ENCODE results near the gene MPND. TPM values are rescaled to one million over a fixed set of nuclear protein-coding genes. Genes with fewer than 3 reads are reported as not detected.

MPND gene
- total RNA-seq, 1 experiment from 2014 or later, result 22.6 TPM

GRCh38 chr19:4401769-4402170 lies 58.4 kb downstream of the MPND start:
- no peak for TF ChIP-seq EZH2 (IDR thresholded peaks at IDR 0.05; ENCODE audit: borderline replicate concordance, low read depth, low read length, poor library complexity, severe bottlenecking)
- TF ChIP-seq CTCF (conservative IDR thresholded peaks at IDR 0.05; ENCODE audit: low read depth, low read length), result no peak
- TSS peak; percentile 25 for BruUV-seq (replicated peaks)
- DNase-seq (ENCODE audit: low spot score), result no peak
- intact Hi-C loops (cut with micrococcal nuclease; ENCODE audit: unreplicated experiment), result loop anchor here (5.0 kb wide), 1 partner anchor 71 kb away; the partner anchor contains the start of gene HDGFL2
- Histone ChIP-seq H3K9me3 (ENCODE audit: low read depth, low read length, poor library complexity, severe bottlenecking) (no peaks in the 10 kb centered on the region), H3K27me3 (replicated peaks; ENCODE audit: insufficient read depth, low read depth, low read length, poor library complexity) (no peaks in the 10 kb centered on the region), H3K4me3 (ENCODE audit: low read depth, low read length, poor library complexity, severe bottlenecking) (peak overlapping the region; percentile 71), H3K36me3 (ENCODE audit: insufficient read depth, low read length, poor library complexity, severe bottlenecking) (peaks cover 26% of the 10 kb centered on the region), H3K27ac (ENCODE audit: low read depth, low read length, poor library complexity, severe bottlenecking) (peak overlapping the region; percentile 91), H3K4me1 (ENCODE audit: insufficient read depth, low read length, poor library complexity, severe bottlenecking) (peaks cover 3% of the 10 kb centered on the region)
- ChIA-PET CTCF (interaction anchor here (0.6 to 1.1 kb wide), 3 partner anchors 9 to 73 kb away, joined by 3 to 4 read pairs (median 3); no protein-coding TSS in a partner anchor), POLR2A (ENCODE audit: low non-redundant PET) (no interaction called here)

GRCh38 chr19:4402171-4403004 lies 59.0 kb downstream of the MPND start, which contains the start of gene CHAF1A:
CHAF1A (plus strand) TSS chr19:4402640; CDS start chr19:4402763, 123 bp downstream.
- BruUV-seq (replicated peaks), result no TSS peak
- TF ChIP-seq CTCF (conservative IDR thresholded peaks at IDR 0.05; ENCODE audit: low read depth, low read length) (no peak), EZH2 (IDR thresholded peaks at IDR 0.05; ENCODE audit: borderline replicate concordance, low read depth, low read length, poor library complexity, severe bottlenecking) (no peak)
- ChIA-PET CTCF (interaction anchor here (0.5 to 1.1 kb wide), 4 partner anchors 10 to 1402 kb away, joined by 3 to 4 read pairs (median 3); no protein-coding TSS in a partner anchor), POLR2A (ENCODE audit: low non-redundant PET) (interaction anchor here (0.5 to 0.6 kb wide), 2 partner anchors 58 to 1034 kb away, joined by 3 to 9 read pairs; no protein-coding TSS in a partner anchor)
- peak within 1 kb of the TSS; percentile 96 for H3K27ac ChIP-seq (ENCODE audit: low read depth, low read length, poor library complexity, severe bottlenecking)
- peak within 1 kb of the TSS; percentile 71 for H3K4me3 ChIP-seq (ENCODE audit: low read depth, low read length, poor library complexity, severe bottlenecking)
- peaks cover 31% of the 10 kb centered on the region for H3K36me3 ChIP-seq (ENCODE audit: insufficient read depth, low read length, poor library complexity, severe bottlenecking)
- H3K27me3 ChIP-seq (replicated peaks; ENCODE audit: insufficient read depth, low read depth, low read length, poor library complexity), result no peaks in the 10 kb centered on the region
- no peaks in the 10 kb centered on the region for H3K9me3 ChIP-seq (ENCODE audit: low read depth, low read length, poor library complexity, severe bottlenecking)
- peaks cover 3% of the 10 kb centered on the region for H3K4me1 ChIP-seq (ENCODE audit: insufficient read depth, low read length, poor library complexity, severe bottlenecking)
- peak; percentile 100 for DNase-seq (ENCODE audit: low spot score)
- intact Hi-C loops (cut with micrococcal nuclease; ENCODE audit: unreplicated experiment), result loop anchor here (5.0 kb wide), 1 partner anchor 70 kb away; the partner anchor contains the start of gene HDGFL2

GRCh38 chr19:4403005-4403761 lies 59.8 kb downstream of the MPND start:
- BruUV-seq (replicated peaks), result no TSS peak
- peak overlapping the region; percentile 71 for H3K4me3 ChIP-seq (ENCODE audit: low read depth, low read length, poor library complexity, severe bottlenecking)
- peaks cover 3% of the 10 kb centered on the region for H3K4me1 ChIP-seq (ENCODE audit: insufficient read depth, low read length, poor library complexity, severe bottlenecking)
- TF ChIP-seq EZH2 (IDR thresholded peaks at IDR 0.05; ENCODE audit: borderline replicate concordance, low read depth, low read length, poor library complexity, severe bottlenecking) (no peak), CTCF (conservative IDR thresholded peaks at IDR 0.05; ENCODE audit: low read depth, low read length) (no peak)
- no peaks in the 10 kb centered on the region for H3K9me3 ChIP-seq (ENCODE audit: low read depth, low read length, poor library complexity, severe bottlenecking)
- intact Hi-C loops (cut with micrococcal nuclease; ENCODE audit: unreplicated experiment), result loop anchor here (5.0 kb wide), 1 partner anchor 69 kb away; the partner anchor contains the start of gene HDGFL2
- DNase-seq (ENCODE audit: low spot score), result peak; percentile 37
- peaks cover 34% of the 10 kb centered on the region for H3K36me3 ChIP-seq (ENCODE audit: insufficient read depth, low read length, poor library complexity, severe bottlenecking)
- CTCF ChIA-PET, result interaction anchor here (0.5 kb wide), 1 partner anchor 1402 kb away, joined by 3 read pairs; no protein-coding TSS in a partner anchor
- peak overlapping the region; percentile 96 for H3K27ac ChIP-seq (ENCODE audit: low read depth, low read length, poor library complexity, severe bottlenecking)
- no peaks in the 10 kb centered on the region for H3K27me3 ChIP-seq (replicated peaks; ENCODE audit: insufficient read depth, low read depth, low read length, poor library complexity)
- POLR2A ChIA-PET (ENCODE audit: low non-redundant PET), result no interaction called here

All from A673 (cell line).